ENCODE results near the gene DPH3. TPM values are rescaled to one million over a fixed set of nuclear protein-coding genes. Genes with fewer than 3 reads are reported as not detected.

DPH3 gene
- polyA plus RNA-seq, 2 of the 4 experiments (the other 2 are of a cell fraction), result 20.5 to 34.7 TPM

DNA sequence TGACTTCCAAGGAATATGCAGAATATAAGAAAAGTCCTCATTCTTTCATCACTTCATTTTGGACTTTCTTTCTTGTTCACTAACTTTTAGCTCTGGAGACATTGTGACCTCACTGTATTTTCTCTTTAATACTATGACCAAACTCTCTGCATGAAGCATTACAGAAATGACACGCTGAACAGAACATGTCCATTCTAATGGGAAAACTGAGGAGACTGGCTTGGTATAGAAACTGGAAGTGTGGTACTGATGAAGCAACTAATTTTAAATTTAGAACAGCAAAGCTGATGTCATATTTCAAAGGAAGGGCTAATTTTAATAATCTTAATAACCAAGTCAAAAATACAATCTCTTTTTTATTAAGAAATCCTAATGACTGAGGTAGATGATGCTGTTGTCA, 4.7 kb downstream of the DPH3 start:
- H3K4me3 ChIP-seq, result no peak overlapping the region
- POLR2A ChIA-PET, result no interaction called here

GRCh38 chr3:16258866-16259265, 5.9 kb downstream of the DPH3 start:
- H3K4me1 ChIP-seq, result peaks cover 8% of the 10 kb centered on the region
- H3K4me3 ChIP-seq, result no peak overlapping the region
- no peak for ATAC-seq
- no peak overlapping the region for H3K27ac ChIP-seq
- WGBS (ENCODE audit: missing lambda C conversion rate), result 85% methylated on average over 1 of the region's 1 CpG
- no peak overlapping the region for H3K4me2 ChIP-seq
- no peaks in the 10 kb centered on the region for H3K9me3 ChIP-seq
- ChIA-PET CTCF (interaction anchor here (1.4 to 1.7 kb wide), 3 partner anchors 9 to 81 kb away, joined by 3 to 6 read pairs (median 6); no protein-coding TSS in a partner anchor), POLR2A (no interaction called here)
- no peak for FAIRE-seq
- TF ChIP-seq CBX2 (IDR thresholded peaks at IDR 0.05; ENCODE audit: borderline replicate concordance, low read depth), result no peak
- no peak for DNase-seq (ENCODE audit: low read depth in 1 of 2, low spot score in 1 of 2)

More for the DNA sequence above, 4.7 kb downstream of the DPH3 start:
- CTCF ChIA-PET, result interaction anchor here (1.1 to 1.7 kb wide), 4 partner anchors 8 to 82 kb away, joined by 3 to 6 read pairs (median 4); no protein-coding TSS in a partner anchor
- Histone ChIP-seq H3K27ac (no peak overlapping the region), H3K9me3 (no peaks in the 10 kb centered on the region), H3K4me1 (peaks cover 8% of the 10 kb centered on the region), H3K4me2 (no peak overlapping the region)
- ATAC-seq, result no peak
- WGBS (ENCODE audit: missing lambda C conversion rate), result 93% methylated on average over 1 of the region's 1 CpG
- TF ChIP-seq, protein P1, sequence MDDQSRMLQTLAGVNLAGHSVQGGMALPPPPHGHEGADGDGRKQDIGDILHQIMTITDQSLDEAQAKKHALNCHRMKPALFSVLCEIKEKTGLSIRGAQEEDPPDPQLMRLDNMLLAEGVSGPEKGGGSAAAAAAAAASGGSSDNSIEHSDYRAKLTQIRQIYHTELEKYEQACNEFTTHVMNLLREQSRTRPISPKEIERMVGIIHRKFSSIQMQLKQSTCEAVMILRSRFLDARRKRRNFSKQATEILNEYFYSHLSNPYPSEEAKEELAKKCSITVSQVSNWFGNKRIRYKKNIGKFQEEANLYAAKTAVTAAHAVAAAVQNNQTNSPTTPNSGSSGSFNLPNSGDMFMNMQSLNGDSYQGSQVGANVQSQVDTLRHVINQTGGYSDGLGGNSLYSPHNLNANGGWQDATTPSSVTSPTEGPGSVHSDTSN (IDR thresholded peaks at IDR 0.05), result no peak
- FAIRE-seq, result no peak
- no peak for DNase-seq (ENCODE audit: low read depth in 1 of 2, low spot score in 1 of 2)

DNA sequence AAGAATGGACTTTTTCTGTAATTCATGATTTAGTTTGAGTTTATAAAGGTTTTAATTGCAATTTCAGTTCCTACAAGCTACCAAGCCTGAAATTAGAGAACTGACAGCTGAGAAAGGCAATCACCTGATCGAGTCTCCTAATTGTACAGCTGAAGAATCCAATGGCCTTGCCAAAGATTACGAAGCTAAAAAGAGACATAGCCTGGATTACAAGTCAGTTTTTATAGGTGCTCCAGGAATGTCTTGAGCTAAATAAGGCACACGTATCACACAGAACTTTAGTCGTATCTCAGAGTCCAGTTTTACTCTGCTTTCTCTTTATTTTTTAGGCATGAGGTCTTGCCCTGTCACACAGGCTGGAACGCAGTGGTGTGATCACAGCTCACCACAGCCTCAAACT, 6.6 kb downstream of the DPH3 start:
- ATAC-seq, result no peak
- TF ChIP-seq CHD4 (IDR thresholded peaks at IDR 0.05; ENCODE audit: borderline replicate concordance) (no peak), ZFP36 (IDR thresholded peaks at IDR 0.05; ENCODE audit: borderline replicate concordance, partially characterized antibody) (no peak), ZSCAN20 (CRISPR knock-in tag; IDR thresholded peaks at IDR 0.05) (no peak), CTCF (IDR thresholded peaks at IDR 0.05) (no peak), CBX2 (IDR thresholded peaks at IDR 0.05; ENCODE audit: borderline replicate concordance, low read depth) (no peak), NPAS2 (CRISPR knock-in tag; IDR thresholded peaks at IDR 0.05; ENCODE audit: borderline replicate concordance) (no peak), PHF8 (IDR thresholded peaks at IDR 0.05; ENCODE audit: borderline replicate concordance, low read depth) (no peak), ELK1 (IDR thresholded peaks at IDR 0.05; ENCODE audit: low read depth, low read length) (no peak)
- TF ChIP-seq, protein P2, sequence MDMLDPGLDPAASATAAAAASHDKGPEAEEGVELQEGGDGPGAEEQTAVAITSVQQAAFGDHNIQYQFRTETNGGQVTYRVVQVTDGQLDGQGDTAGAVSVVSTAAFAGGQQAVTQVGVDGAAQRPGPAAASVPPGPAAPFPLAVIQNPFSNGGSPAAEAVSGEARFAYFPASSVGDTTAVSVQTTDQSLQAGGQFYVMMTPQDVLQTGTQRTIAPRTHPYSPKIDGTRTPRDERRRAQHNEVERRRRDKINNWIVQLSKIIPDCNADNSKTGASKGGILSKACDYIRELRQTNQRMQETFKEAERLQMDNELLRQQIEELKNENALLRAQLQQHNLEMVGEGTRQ (IDR thresholded peaks at IDR 0.05), result no peak
- Histone ChIP-seq H3K9me3 (no peaks in the 10 kb centered on the region), H3K27ac (no peak overlapping the region), H3K4me1 (peaks cover 3% of the 10 kb centered on the region; the same call in 2 of the 3 replicates), H3K4me2 (no peak overlapping the region), H3K4me3 (no peak overlapping the region)
- ChIA-PET POLR2A (no interaction called here), CTCF (interaction anchor here (1.9 kb wide), 1 partner anchor 10 kb away, joined by 13 read pairs; no protein-coding TSS in a partner anchor)
- DNase-seq (ENCODE audit: low read depth in 1 of 2, low spot score in 1 of 2), result no peak
- no peak for FAIRE-seq
- WGBS (ENCODE audit: missing lambda C conversion rate), result 92% methylated on average over 5 of the region's 5 CpGs

GRCh38 chr3:16257309-16257708, 7.4 kb downstream of the DPH3 start:
- ATAC-seq (no peak), DNase-seq (ENCODE audit: low read depth in 1 of 2, low spot score in 1 of 2) (no peak), FAIRE-seq (no peak)
- Histone ChIP-seq H3K9me3 (no peaks in the 10 kb centered on the region), H3K4me2 (no peak overlapping the region), H3K4me3 (no peak overlapping the region), H3K27ac (no peak overlapping the region), H3K4me1 (no peaks in the 10 kb centered on the region)
- TF ChIP-seq, protein P3, sequence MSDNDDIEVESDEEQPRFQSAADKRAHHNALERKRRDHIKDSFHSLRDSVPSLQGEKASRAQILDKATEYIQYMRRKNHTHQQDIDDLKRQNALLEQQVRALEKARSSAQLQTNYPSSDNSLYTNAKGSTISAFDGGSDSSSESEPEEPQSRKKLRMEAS (IDR thresholded peaks at IDR 0.05), result no peak
- TF ChIP-seq BCL3 (IDR thresholded peaks at IDR 0.05) (no peak), CTCF (IDR thresholded peaks at IDR 0.05) (no peak), JUN (IDR thresholded peaks at IDR 0.05) (no peak), KDM1A (IDR thresholded peaks at IDR 0.05; ENCODE audit: low read depth) (no peak), HOXB5 (CRISPR knock-in tag; IDR thresholded peaks at IDR 0.05) (no peak), CEBPB (IDR thresholded peaks at IDR 0.05) (no peak), HDAC2 (IDR thresholded peaks at IDR 0.05) (no peak), HEYL (CRISPR knock-in tag; IDR thresholded peaks at IDR 0.05) (no peak), FOSB (CRISPR knock-in tag; IDR thresholded peaks at IDR 0.05) (no peak), CBX8 (IDR thresholded peaks at IDR 0.05) (no peak)
- 98% methylated on average over 2 of the region's 2 CpGs for WGBS (ENCODE audit: missing lambda C conversion rate)
- CTCF ChIA-PET, result interaction anchor here (1.9 kb wide), 1 partner anchor 9 kb away, joined by 13 read pairs; no protein-coding TSS in a partner anchor
- POLR2A ChIA-PET, result no interaction called here
